ENCODE data around the gene TMCC3.

DNA sequence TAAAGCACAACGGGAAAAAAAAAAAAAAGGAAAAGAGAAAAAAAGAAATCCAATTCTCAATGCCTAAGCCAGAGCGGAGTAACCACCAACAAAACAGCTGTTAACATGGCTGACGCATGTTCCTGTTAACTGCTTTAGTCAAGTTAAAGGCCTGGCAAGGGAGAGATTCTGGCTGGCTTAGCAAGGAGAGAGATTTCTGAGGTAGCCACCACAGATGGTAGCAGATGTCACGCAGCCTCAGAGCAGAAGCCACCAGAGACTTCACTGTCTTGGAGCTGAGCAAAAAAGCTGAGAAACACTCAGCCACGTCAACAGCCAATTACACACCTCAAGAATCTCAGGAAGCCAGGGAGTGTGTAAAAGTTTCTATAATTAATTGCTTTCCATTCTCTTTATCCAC is 87.1 kb downstream of the TMCC3 start:
- no peak for TF ChIP-seq EZH2 (IDR thresholded peaks at IDR 0.05; ENCODE audit: low read depth, unreplicated experiment)
- TF ChIP-seq REST (IDR thresholded peaks at IDR 0.05; ENCODE audit: unreplicated experiment): no peak
- TF ChIP-seq, protein P1, sequence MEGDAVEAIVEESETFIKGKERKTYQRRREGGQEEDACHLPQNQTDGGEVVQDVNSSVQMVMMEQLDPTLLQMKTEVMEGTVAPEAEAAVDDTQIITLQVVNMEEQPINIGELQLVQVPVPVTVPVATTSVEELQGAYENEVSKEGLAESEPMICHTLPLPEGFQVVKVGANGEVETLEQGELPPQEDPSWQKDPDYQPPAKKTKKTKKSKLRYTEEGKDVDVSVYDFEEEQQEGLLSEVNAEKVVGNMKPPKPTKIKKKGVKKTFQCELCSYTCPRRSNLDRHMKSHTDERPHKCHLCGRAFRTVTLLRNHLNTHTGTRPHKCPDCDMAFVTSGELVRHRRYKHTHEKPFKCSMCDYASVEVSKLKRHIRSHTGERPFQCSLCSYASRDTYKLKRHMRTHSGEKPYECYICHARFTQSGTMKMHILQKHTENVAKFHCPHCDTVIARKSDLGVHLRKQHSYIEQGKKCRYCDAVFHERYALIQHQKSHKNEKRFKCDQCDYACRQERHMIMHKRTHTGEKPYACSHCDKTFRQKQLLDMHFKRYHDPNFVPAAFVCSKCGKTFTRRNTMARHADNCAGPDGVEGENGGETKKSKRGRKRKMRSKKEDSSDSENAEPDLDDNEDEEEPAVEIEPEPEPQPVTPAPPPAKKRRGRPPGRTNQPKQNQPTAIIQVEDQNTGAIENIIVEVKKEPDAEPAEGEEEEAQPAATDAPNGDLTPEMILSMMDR (conservative IDR thresholded peaks at IDR 0.05; ENCODE audit: low read depth in 2 of 2): no peak
- no peak for TF ChIP-seq EZH2phosphoT487 (IDR thresholded peaks at IDR 0.05; ENCODE audit: unreplicated experiment)
- no peak for TF ChIP-seq JUNB (IDR thresholded peaks at IDR 0.05; ENCODE audit: unreplicated experiment)
- TF ChIP-seq, protein P2, sequence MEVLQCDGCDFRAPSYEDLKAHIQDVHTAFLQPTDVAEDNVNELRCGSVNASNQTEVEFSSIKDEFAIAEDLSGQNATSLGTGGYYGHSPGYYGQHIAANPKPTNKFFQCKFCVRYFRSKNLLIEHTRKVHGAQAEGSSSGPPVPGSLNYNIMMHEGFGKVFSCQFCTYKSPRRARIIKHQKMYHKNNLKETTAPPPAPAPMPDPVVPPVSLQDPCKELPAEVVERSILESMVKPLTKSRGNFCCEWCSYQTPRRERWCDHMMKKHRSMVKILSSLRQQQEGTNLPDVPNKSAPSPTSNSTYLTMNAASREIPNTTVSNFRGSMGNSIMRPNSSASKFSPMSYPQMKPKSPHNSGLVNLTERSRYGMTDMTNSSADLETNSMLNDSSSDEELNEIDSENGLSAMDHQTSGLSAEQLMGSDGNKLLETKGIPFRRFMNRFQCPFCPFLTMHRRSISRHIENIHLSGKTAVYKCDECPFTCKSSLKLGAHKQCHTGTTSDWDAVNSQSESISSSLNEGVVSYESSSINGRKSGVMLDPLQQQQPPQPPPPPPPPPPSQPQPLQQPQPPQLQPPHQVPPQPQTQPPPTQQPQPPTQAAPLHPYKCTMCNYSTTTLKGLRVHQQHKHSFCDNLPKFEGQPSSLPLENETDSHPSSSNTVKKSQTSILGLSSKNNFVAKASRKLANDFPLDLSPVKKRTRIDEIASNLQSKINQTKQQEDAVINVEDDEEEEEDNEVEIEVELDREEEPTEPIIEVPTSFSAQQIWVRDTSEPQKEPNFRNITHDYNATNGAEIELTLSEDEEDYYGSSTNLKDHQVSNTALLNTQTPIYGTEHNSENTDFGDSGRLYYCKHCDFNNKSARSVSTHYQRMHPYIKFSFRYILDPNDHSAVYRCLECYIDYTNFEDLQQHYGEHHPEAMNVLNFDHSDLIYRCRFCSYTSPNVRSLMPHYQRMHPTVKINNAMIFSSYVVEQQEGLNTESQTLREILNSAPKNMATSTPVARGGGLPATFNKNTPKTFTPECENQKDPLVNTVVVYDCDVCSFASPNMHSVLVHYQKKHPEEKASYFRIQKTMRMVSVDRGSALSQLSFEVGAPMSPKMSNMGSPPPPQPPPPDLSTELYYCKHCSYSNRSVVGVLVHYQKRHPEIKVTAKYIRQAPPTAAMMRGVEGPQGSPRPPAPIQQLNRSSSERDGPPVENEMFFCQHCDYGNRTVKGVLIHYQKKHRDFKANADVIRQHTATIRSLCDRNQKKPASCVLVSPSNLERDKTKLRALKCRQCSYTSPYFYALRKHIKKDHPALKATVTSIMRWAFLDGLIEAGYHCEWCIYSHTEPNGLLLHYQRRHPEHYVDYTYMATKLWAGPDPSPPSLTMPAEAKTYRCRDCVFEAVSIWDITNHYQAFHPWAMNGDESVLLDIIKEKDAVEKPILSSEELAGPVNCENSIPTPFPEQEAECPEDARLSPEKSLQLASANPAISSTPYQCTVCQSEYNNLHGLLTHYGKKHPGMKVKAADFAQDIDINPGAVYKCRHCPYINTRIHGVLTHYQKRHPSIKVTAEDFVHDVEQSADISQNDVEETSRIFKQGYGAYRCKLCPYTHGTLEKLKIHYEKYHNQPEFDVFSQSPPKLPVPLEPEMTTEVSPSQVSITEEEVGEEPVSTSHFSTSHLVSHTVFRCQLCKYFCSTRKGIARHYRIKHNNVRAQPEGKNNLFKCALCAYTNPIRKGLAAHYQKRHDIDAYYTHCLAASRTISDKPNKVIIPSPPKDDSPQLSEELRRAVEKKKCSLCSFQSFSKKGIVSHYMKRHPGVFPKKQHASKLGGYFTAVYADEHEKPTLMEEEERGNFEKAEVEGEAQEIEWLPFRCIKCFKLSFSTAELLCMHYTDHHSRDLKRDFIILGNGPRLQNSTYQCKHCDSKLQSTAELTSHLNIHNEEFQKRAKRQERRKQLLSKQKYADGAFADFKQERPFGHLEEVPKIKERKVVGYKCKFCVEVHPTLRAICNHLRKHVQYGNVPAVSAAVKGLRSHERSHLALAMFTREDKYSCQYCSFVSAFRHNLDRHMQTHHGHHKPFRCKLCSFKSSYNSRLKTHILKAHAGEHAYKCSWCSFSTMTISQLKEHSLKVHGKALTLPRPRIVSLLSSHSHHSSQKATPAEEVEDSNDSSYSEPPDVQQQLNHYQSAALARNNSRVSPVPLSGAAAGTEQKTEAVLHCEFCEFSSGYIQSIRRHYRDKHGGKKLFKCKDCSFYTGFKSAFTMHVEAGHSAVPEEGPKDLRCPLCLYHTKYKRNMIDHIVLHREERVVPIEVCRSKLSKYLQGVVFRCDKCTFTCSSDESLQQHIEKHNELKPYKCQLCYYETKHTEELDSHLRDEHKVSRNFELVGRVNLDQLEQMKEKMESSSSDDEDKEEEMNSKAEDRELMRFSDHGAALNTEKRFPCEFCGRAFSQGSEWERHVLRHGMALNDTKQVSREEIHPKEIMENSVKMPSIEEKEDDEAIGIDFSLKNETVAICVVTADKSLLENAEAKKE (CRISPR knock-in tag; IDR thresholded peaks at IDR 0.05): no peak
- TF ChIP-seq POLR2AphosphoS5 (IDR thresholded peaks at IDR 0.05; ENCODE audit: low read depth): no peak
- no peak for TF ChIP-seq CREB1 (CRISPR knock-in tag; IDR thresholded peaks at IDR 0.05; ENCODE audit: low read depth)

Data from GM23338 (cell line).